OCI-LY3 (cell line): ENCODE data around the gene WTIP.

Experiments used
- CTCF ChIP-seq: fragments of 200-600, 300-600 bp; sonication (generic); IDR thresholded peaks from 2 replicates; pipeline ENCODE4 v1.5.1; 2014; ENCODE audit warnings: antibody characterized with exemption, low read length, low read depth
- EZH2phosphoT487 ChIP-seq: fragments of 200-600 bp; shearing (Covaris generic); IDR thresholded peaks from 2 replicates; pipeline ENCODE4 v1.6.1; 2018; ENCODE audit warnings: antibody characterized with exemption, mixed run types, low read depth

- TF ChIP-seq CTCF (no peak), EZH2phosphoT487 (no peak)
These were observed 20.0 kb upstream of the WTIP start for GRCh38 chr19:34461375-34462100.
